Rectal smooth muscle tissue (tissue), 1 donor: ENCODE data around the gene PPP1R37.

Source experiments
- H3K27ac ChIP-seq: one replicate; pipeline ENCODE4 v1.7.0; 2013; ENCODE audit warnings: low read depth, low read length, inconsistent platforms
- H3K27me3 ChIP-seq: one replicate; pipeline ENCODE4 v1.7.0; 2013; ENCODE audit warnings: low read length; ENCODE audit not compliant: control insufficient read depth, insufficient read depth
- H3K36me3 ChIP-seq: one replicate; pipeline ENCODE4 v1.7.0; 2013; ENCODE audit warnings: low read length; ENCODE audit not compliant: control insufficient read depth, insufficient read depth
- H3K4me1 ChIP-seq: one replicate; pipeline ENCODE4 v1.7.0; 2013; ENCODE audit warnings: low read length; ENCODE audit not compliant: control insufficient read depth, insufficient read depth
- H3K4me3 ChIP-seq: one replicate; pipeline ENCODE4 v1.7.0; 2013; ENCODE audit warnings: low read length
- H3K9ac ChIP-seq: one replicate; pipeline ENCODE4 v1.7.0; 2013; ENCODE audit warnings: low read length

PPP1R37 gene

DNA sequence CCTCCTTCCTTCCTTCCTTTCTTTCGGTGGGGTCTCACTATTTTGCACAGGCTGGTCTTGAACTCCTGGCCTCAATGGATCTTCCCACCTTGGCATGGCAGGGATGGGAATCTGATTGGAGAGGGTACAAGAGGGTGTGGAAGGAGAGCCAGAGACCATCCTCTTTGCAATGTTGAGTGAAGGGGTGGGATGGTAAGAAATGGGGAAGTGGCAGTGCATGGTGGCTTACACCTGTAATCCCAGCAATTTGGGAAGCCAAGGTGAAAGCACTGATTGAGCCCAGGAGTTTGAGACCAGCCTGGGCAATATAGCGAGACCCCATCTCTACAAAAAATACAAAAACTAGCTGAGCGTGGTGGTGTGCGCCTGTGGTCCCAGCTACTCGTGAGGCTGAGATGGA lies 91.1 kb downstream of the PPP1R37 start:
- peaks cover 7% of the 10 kb centered on the region for H3K36me3 ChIP-seq
- H3K27ac ChIP-seq: no peak overlapping the region
- peaks cover 6% of the 10 kb centered on the region for H3K4me1 ChIP-seq
- no peaks in the 10 kb centered on the region for H3K27me3 ChIP-seq
- H3K4me3 ChIP-seq: no peak overlapping the region
- no peak overlapping the region for H3K9ac ChIP-seq

DNA sequence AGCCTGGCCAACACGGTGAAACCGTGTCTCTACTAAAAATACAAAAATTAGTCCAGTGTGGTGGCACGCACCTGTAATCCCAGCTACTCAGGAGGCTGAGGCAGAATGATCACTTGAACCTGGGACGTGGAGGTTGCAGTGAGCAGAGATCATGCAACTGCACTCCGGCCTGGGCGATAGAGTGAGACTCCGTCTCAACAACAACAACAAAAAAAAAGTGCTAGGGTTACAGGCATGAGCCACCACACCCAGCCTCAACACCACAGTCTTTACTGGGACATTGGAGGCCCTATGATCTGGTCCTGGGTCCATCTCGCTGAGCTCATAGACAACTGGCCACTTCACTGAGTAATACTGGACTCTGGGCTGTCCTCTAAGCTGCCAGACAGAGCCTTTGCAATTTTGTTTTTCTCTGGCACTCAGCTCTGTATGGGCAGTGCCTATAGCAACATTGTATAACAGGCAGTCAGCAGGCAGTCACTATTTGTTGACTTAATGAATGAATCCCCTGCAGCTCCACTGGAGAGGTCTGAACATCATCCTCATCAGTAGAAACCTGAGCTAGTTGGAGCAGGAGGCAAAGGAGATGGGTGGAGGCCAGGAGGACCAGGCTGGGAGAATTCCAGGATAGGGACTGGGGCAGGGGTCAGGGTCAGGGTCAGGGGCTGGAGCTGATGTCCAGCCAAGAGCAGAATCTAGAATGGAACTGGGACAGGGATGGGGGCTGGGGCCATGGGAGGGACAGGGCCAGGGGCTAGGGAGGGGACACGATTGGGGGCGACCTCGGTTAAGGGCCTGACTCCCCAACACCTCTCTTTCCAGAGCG lies 93.7 kb downstream of the PPP1R37 start:
- Histone ChIP-seq H3K9ac (no peak overlapping the region), H3K4me3 (no peak overlapping the region), H3K4me1 (no peaks in the 10 kb centered on the region), H3K27ac (no peak overlapping the region), H3K27me3 (no peaks in the 10 kb centered on the region), H3K36me3 (no peaks in the 10 kb centered on the region)

DNA sequence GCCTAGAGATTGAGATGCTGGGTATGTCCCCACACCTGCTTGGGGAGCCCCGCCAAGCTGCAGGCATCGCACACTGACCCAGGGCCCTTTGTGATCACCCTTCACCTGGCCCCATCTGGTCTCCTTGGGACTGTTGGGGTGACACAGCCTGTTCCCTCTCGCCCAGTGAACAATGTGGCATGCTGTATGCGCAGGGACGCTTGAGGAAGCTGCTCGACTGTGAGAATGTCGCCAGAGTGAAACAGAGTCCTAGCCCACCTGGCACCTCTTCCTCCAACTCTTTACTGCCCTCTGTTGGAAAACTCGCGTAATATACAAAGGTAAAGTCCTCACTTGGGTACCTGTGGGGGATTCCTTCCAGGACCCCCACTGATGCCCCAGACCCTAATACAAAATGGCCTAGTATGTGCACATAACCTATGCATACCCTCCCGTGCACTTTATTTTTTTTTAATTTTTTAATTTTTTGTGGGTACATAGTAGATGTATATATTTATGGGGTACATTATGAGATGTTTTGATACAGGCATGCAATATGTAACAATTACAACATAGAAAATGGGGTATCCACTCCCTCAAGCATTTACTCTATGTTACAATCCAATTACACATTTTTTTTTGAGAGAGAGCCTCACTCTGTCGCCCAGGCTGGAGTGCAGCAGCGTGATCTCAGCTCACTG lies 94.6 kb downstream of the PPP1R37 start:
- H3K27ac ChIP-seq: no peak overlapping the region
- no peaks in the 10 kb centered on the region for H3K4me1 ChIP-seq
- H3K36me3 ChIP-seq: no peaks in the 10 kb centered on the region
- no peak overlapping the region for H3K4me3 ChIP-seq
- H3K27me3 ChIP-seq: no peaks in the 10 kb centered on the region
- H3K9ac ChIP-seq: no peak overlapping the region

DNA sequence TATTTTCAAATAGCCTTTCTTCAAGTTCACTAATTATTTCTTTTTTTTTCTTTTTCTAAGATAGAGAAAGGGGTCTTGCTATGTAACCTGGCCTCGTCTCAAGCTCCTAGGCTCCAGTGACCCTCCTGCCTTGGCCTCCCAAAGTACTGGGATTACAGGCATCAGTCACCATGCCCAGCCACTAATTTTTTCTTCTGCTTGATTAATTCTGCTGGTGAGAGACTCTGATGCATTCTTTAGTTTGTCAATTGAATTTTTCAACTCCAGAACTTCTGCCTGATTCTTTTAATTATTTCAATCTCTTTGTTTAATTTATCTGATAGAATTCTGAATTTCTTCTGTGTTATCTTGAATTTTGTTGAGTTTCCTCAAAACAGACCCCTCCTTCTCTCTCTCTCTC lies 97.0 kb downstream of the PPP1R37 start:
- H3K27ac ChIP-seq: no peak overlapping the region
- H3K36me3 ChIP-seq: no peaks in the 10 kb centered on the region

DNA sequence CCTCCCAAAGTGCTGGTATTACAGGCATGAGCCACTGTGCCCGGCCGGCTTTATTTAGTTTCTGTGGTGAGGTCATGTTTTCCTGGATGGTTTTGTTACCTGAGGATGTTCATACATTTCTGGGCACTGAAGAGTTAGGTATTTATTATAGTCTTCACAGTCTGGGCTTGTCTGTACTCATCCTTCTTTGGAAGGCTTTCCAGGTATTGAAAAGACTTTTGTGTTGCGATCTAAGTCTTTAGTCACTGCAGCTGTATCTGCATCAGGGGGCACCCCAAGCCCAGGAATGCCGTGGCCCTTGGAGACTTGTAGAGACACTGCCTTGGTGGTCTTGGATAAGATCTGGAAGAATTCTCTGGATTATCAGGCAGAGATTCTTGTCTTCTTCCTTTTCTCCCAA lies 98.4 kb downstream of the PPP1R37 start:
- Histone ChIP-seq H3K27me3 (no peaks in the 10 kb centered on the region), H3K9ac (no peak overlapping the region), H3K36me3 (no peaks in the 10 kb centered on the region), H3K4me3 (no peak overlapping the region), H3K4me1 (no peaks in the 10 kb centered on the region), H3K27ac (no peak overlapping the region)

More for the DNA sequence above, 97.0 kb downstream of the PPP1R37 start:
- no peaks in the 10 kb centered on the region for H3K4me1 ChIP-seq
- H3K27me3 ChIP-seq: no peaks in the 10 kb centered on the region
- no peak overlapping the region for H3K9ac ChIP-seq
- no peak overlapping the region for H3K4me3 ChIP-seq

DNA sequence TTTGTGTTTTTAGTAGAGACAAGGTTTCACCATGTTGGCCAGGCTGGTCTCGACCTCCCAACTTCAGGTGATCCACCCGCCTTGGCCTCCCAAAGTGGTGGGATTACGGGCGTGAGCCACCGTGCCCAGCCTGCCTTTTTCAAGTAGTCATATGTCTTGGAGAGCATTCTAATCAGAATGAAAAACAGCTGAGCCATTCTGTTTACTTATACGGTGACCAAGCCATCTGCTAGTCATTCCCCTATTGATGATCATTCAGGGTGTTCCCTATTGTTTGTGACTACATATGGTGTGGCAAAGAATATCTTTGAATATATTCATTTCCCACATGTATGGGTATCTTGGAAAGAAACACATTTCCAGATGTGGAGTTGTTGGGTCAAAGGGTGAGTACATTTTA lies 102.8 kb downstream of the PPP1R37 start:
- Histone ChIP-seq H3K9ac (no peak overlapping the region), H3K36me3 (no peaks in the 10 kb centered on the region), H3K27me3 (no peaks in the 10 kb centered on the region), H3K4me3 (no peak overlapping the region), H3K4me1 (no peaks in the 10 kb centered on the region), H3K27ac (no peak overlapping the region)
